Measurements from ENCODE around the gene NCAM1. TPM values are rescaled to one million over a fixed set of nuclear protein-coding genes. Genes with fewer than 3 reads are reported as not detected.
"Not testable (repeated sequence)": the region's sequence is repeated elsewhere in the genome, so short reads cannot be mapped to it uniquely, and the experiment has no call there.

The NCAM1 gene
- total and polyA plus RNA-seq, 9 donors = 87.0 to 220 (median 114) TPM

GRCh38 chr11:113045146-113045545 is 83.9 kb downstream of the NCAM1 start:
- H3K27ac ChIP-seq (ENCODE audit: low read length) = no peak overlapping the region
- no peaks in the 10 kb centered on the region for H3K9me3 ChIP-seq (replicated peaks; ENCODE audit: control insufficient read depth, low read depth, low read length)
- 98% methylated on average over 9 of the region's 15 CpGs for WGBS (ENCODE audit: insufficient coverage)
- H3K27me3 ChIP-seq (ENCODE audit: control insufficient read depth, insufficient read depth, low read length) = no peaks in the 10 kb centered on the region
- peaks cover 2% of the 10 kb centered on the region for H3K36me3 ChIP-seq (ENCODE audit: control insufficient read depth, insufficient read depth, low read length)
- no peak for DNase-seq
- H3K4me1 ChIP-seq (ENCODE audit: control insufficient read depth, insufficient read depth, low read length) = no peaks in the 10 kb centered on the region
- no peak overlapping the region for H3K4me3 ChIP-seq (ENCODE audit: low read length)

GRCh38 chr11:113046866-113047265 is 85.6 kb downstream of the NCAM1 start:
- DNase-seq = no peak
- Histone ChIP-seq H3K36me3 (ENCODE audit: control insufficient read depth, insufficient read depth, low read length) (peaks cover 2% of the 10 kb centered on the region), H3K4me3 (ENCODE audit: low read length) (no peak overlapping the region), H3K4me1 (ENCODE audit: control insufficient read depth, insufficient read depth, low read length) (no peaks in the 10 kb centered on the region), H3K9me3 (replicated peaks; ENCODE audit: control insufficient read depth, low read depth, low read length) (no peaks in the 10 kb centered on the region), H3K27me3 (ENCODE audit: control insufficient read depth, insufficient read depth, low read length) (no peaks in the 10 kb centered on the region), H3K27ac (ENCODE audit: low read length) (no peak overlapping the region)
- 40% methylated on average over 1 of the region's 2 CpGs for WGBS (ENCODE audit: insufficient coverage)

GRCh38 chr11:113048820-113049768 is 87.9 kb downstream of the NCAM1 start:
- H3K9me3 ChIP-seq (replicated peaks; ENCODE audit: control insufficient read depth, low read depth, low read length) = no peaks in the 10 kb centered on the region
- WGBS (ENCODE audit: insufficient coverage) = 100% methylated on average over 1 of the region's 3 CpGs

GRCh38 chr11:113053042-113053441 is 91.8 kb downstream of the NCAM1 start:
- not testable (repeated sequence) for DNase-seq; H3K27ac ChIP-seq (ENCODE audit: low read length); H3K9me3 ChIP-seq (replicated peaks; ENCODE audit: control insufficient read depth, low read depth, low read length); H3K27me3 ChIP-seq (ENCODE audit: control insufficient read depth, insufficient read depth, low read length); H3K4me1 ChIP-seq (ENCODE audit: control insufficient read depth, insufficient read depth, low read length); H3K36me3 ChIP-seq (ENCODE audit: control insufficient read depth, insufficient read depth, low read length); H3K4me3 ChIP-seq (ENCODE audit: low read length)
- no CpG with 5 or more reads among the region's 2 CpGs for WGBS (ENCODE audit: insufficient coverage)

More at GRCh38 chr11:113048820-113049768, 87.9 kb downstream of the NCAM1 start:
- no peaks in the 10 kb centered on the region for H3K4me1 ChIP-seq (ENCODE audit: control insufficient read depth, insufficient read depth, low read length)
- peak; percentile 64 for DNase-seq
- H3K27me3 ChIP-seq (ENCODE audit: control insufficient read depth, insufficient read depth, low read length) = no peaks in the 10 kb centered on the region
- H3K4me3 ChIP-seq (ENCODE audit: low read length) = no peak overlapping the region
- H3K36me3 ChIP-seq (ENCODE audit: control insufficient read depth, insufficient read depth, low read length) = no peaks in the 10 kb centered on the region
- H3K27ac ChIP-seq (ENCODE audit: low read length) = no peak overlapping the region

- no peaks in the 10 kb centered on the region for H3K4me1 ChIP-seq (ENCODE audit: control insufficient read depth, insufficient read depth, low read length)
- no peak overlapping the region for H3K4me3 ChIP-seq (ENCODE audit: low read length)
- H3K27ac ChIP-seq (ENCODE audit: low read length) = no peak overlapping the region
- H3K9me3 ChIP-seq (replicated peaks; ENCODE audit: control insufficient read depth, low read depth, low read length) = no peaks in the 10 kb centered on the region
- 95% methylated on average over 2 of the region's 2 CpGs for WGBS (ENCODE audit: insufficient coverage)
- no peaks in the 10 kb centered on the region for H3K27me3 ChIP-seq (ENCODE audit: control insufficient read depth, insufficient read depth, low read length)
- H3K36me3 ChIP-seq (ENCODE audit: control insufficient read depth, insufficient read depth, low read length) = no peaks in the 10 kb centered on the region
- DNase-seq = no peak
These were observed 95.8 kb downstream of the NCAM1 start for GRCh38 chr11:113057038-113057437.

GRCh38 chr11:113059548-113059947 is 98.3 kb downstream of the NCAM1 start:
- WGBS (ENCODE audit: insufficient coverage) = 88% methylated on average over 4 of the region's 4 CpGs
- Histone ChIP-seq H3K4me3 (ENCODE audit: low read length) (no peak overlapping the region), H3K27me3 (ENCODE audit: control insufficient read depth, insufficient read depth, low read length) (no peaks in the 10 kb centered on the region), H3K4me1 (ENCODE audit: control insufficient read depth, insufficient read depth, low read length) (no peaks in the 10 kb centered on the region), H3K36me3 (ENCODE audit: control insufficient read depth, insufficient read depth, low read length) (no peaks in the 10 kb centered on the region), H3K27ac (ENCODE audit: low read length) (no peak overlapping the region), H3K9me3 (replicated peaks; ENCODE audit: control insufficient read depth, low read depth, low read length) (no peaks in the 10 kb centered on the region)
- DNase-seq = no peak

GRCh38 chr11:113065330-113065729 is 104.1 kb downstream of the NCAM1 start:
- Histone ChIP-seq H3K36me3 (ENCODE audit: control insufficient read depth, insufficient read depth, low read length) (no peaks in the 10 kb centered on the region), H3K9me3 (replicated peaks; ENCODE audit: control insufficient read depth, low read depth, low read length) (no peaks in the 10 kb centered on the region), H3K27me3 (ENCODE audit: control insufficient read depth, insufficient read depth, low read length) (no peaks in the 10 kb centered on the region), H3K4me3 (ENCODE audit: low read length) (no peak overlapping the region), H3K27ac (ENCODE audit: low read length) (no peak overlapping the region), H3K4me1 (ENCODE audit: control insufficient read depth, insufficient read depth, low read length) (no peaks in the 10 kb centered on the region)
- WGBS (ENCODE audit: insufficient coverage) = no CpG with 5 or more reads among the region's 1 CpG
- no peak for DNase-seq

DNA sequence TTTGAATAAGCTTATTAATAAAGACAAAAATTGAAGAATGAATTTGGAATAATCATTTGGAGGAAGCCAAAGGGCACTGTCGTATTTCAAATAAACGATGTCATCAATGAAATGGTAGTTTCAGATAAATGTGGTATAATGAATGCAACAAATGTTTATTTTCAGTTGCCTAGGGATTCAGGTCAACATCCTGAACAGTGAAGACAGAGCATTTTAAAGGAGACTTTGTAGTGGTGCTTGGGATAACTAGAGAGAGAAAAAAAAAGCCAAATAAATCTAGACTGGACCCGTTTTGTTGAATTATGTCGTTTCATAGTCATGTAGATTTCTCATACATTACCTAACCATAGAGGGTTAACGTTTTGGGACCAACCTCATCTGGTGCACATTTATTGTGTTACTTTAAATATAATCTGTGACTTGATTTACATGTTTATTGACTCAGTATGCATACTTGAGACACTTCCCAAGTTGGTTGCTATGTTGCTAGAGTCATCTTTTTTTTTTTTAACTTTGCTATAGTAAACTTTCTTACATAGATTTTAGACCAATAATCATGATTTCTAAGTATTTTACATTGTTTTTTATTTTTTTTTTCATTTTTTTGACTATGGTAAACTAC is 111.1 kb downstream of the NCAM1 start:
- WGBS (ENCODE audit: insufficient coverage) = no CpG with 5 or more reads among the region's 5 CpGs
- no peak for DNase-seq
- H3K4me3 ChIP-seq (ENCODE audit: low read length) = no peak overlapping the region
- H3K4me1 ChIP-seq (ENCODE audit: control insufficient read depth, insufficient read depth, low read length) = no peaks in the 10 kb centered on the region
- H3K27ac ChIP-seq (ENCODE audit: low read length) = no peak overlapping the region
- no peaks in the 10 kb centered on the region for H3K27me3 ChIP-seq (ENCODE audit: control insufficient read depth, insufficient read depth, low read length)
- no peaks in the 10 kb centered on the region for H3K9me3 ChIP-seq (replicated peaks; ENCODE audit: control insufficient read depth, low read depth, low read length)
- H3K36me3 ChIP-seq (ENCODE audit: control insufficient read depth, insufficient read depth, low read length) = no peaks in the 10 kb centered on the region

- Histone ChIP-seq H3K27ac (ENCODE audit: low read length) (no peak overlapping the region), H3K4me1 (ENCODE audit: control insufficient read depth, insufficient read depth, low read length) (no peaks in the 10 kb centered on the region), H3K9me3 (replicated peaks; ENCODE audit: control insufficient read depth, low read depth, low read length) (no peaks in the 10 kb centered on the region), H3K27me3 (ENCODE audit: control insufficient read depth, insufficient read depth, low read length) (no peaks in the 10 kb centered on the region), H3K4me3 (ENCODE audit: low read length) (no peak overlapping the region), H3K36me3 (ENCODE audit: control insufficient read depth, insufficient read depth, low read length) (no peaks in the 10 kb centered on the region)
- DNase-seq = no peak
- WGBS (ENCODE audit: insufficient coverage) = no CpG with 5 or more reads among the region's 3 CpGs
These were observed 112.2 kb downstream of the NCAM1 start for GRCh38 chr11:113073290-113073953.

GRCh38 chr11:113075586-113076095 is 114.4 kb downstream of the NCAM1 start:
- no peak overlapping the region for H3K4me3 ChIP-seq (ENCODE audit: low read length)
- peak; percentile 7 for DNase-seq
- no peaks in the 10 kb centered on the region for H3K27me3 ChIP-seq (ENCODE audit: control insufficient read depth, insufficient read depth, low read length)
- WGBS (ENCODE audit: insufficient coverage) = no CpG with 5 or more reads among the region's 1 CpG
- no peaks in the 10 kb centered on the region for H3K4me1 ChIP-seq (ENCODE audit: control insufficient read depth, insufficient read depth, low read length)
- H3K36me3 ChIP-seq (ENCODE audit: control insufficient read depth, insufficient read depth, low read length) = no peaks in the 10 kb centered on the region
- H3K27ac ChIP-seq (ENCODE audit: low read length) = no peak overlapping the region
- no peaks in the 10 kb centered on the region for H3K9me3 ChIP-seq (replicated peaks; ENCODE audit: control insufficient read depth, low read depth, low read length)
